Occipital lobe (tissue), 2 donors: ENCODE measurements around the gene TXNIP. TPM values are rescaled to one million over a fixed set of nuclear protein-coding genes. Genes with fewer than 3 reads are reported as not detected.
A peak's percentile ranks its signal among the peaks of the same experiment; 100 is the strongest.
"Not testable (repeated sequence)": the region's sequence is repeated elsewhere in the genome, so short reads cannot be mapped to it uniquely, and the experiment has no call there.

Experiments
- DNase-seq: peaks from one replicate; lab custom pipeline; 2025; lab: John Stamatoyannopoulos, UW
- total RNA-seq: library from RNA; depleted of rRNA; stranded (reverse); fragments of >200 nt; gene quantifications from one replicate; pipeline ENCODE4 v1.2.3, GENCODE V29; 2014

The TXNIP gene, protein sequence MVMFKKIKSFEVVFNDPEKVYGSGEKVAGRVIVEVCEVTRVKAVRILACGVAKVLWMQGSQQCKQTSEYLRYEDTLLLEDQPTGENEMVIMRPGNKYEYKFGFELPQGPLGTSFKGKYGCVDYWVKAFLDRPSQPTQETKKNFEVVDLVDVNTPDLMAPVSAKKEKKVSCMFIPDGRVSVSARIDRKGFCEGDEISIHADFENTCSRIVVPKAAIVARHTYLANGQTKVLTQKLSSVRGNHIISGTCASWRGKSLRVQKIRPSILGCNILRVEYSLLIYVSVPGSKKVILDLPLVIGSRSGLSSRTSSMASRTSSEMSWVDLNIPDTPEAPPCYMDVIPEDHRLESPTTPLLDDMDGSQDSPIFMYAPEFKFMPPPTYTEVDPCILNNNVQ
- total RNA-seq: 317 TPM

DNA sequence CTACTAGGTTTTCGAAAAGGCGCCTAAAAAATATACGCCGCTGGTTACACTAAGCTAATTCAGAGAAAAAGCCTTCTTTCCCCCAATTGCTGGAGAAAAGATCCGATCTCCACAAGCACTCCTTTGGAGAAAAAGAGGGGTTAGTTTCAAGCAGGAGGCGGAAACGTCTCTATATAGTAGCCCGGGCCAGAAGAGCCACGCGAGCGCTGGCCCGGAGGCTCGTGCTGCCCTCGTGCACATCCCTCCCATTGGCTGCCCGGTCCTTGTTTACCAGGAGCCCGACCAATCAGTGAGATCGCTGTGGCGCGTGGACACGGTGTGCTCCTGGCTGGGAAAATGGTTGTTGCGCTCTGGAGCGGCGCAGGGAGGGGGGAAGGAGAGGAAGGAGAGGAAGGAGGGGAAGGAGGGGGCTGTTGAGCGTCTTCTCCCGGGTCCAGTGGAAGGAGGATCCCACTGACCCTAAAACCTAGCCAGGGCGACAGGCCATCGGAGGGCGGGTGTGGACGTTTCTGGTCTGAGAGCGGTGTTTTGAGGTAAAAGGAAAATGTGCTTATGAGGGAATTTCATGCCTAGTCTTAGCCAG is at the start of gene TXNIP:
Gene TXNIP (minus strand): TSS at position 147 of the 583 bp plus-strand sequence. CDS start 313 bp downstream, outside the sequence.
- peak; percentile 99 for DNase-seq

DNA sequence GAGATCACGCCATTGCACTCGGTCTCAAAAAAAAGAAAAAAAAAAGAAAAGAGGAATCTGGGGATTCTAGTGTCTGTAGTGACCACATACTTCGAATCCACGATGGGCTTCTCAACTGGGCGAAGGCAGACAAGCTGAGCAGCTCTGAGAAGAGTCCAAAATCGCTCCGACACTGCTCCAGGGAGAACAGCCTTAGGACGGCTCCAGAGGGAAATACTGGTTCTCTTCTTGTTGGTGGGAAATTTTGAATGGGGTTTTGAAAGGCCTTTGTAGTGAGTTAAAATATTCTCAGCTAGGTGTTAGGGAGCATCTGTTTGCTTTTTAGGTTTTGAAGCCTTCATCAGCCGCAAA is 43.4 kb upstream of the TXNIP start:
- DNase-seq: no peak

DNA sequence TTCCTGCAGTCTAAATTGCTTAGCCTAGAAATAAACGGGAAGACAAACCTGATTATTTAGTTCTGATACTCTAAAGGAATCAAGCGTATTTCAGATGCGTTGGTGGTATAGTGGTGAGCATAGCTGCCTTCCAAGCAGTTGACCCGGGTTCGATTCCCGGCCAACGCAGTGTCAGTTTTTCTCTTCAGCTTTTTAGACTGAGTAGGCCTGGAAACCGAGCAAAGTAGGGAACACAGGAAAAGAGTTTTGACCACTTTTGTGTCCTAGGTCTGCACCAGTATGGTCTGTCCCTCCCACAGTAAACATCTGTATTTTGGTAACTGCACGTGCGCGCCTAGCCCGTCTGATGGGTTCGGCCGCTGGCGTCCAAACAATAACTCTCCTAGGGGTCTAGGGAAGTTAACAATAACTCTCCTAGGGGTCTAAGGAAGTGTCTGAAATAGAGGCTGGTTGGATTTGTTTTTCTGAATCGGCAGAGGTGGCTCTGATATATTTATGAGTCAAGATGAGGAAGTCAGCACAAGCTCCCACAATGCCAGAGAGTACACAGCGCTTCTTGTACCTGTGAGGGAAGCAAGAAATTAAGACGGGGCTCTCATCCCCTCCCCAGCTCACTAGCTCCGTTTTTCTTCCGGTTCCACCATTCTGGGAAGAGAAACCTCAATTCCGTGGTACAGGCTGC is 40.7 kb upstream of the TXNIP start:
- DNase-seq: peak; percentile 59

DNA sequence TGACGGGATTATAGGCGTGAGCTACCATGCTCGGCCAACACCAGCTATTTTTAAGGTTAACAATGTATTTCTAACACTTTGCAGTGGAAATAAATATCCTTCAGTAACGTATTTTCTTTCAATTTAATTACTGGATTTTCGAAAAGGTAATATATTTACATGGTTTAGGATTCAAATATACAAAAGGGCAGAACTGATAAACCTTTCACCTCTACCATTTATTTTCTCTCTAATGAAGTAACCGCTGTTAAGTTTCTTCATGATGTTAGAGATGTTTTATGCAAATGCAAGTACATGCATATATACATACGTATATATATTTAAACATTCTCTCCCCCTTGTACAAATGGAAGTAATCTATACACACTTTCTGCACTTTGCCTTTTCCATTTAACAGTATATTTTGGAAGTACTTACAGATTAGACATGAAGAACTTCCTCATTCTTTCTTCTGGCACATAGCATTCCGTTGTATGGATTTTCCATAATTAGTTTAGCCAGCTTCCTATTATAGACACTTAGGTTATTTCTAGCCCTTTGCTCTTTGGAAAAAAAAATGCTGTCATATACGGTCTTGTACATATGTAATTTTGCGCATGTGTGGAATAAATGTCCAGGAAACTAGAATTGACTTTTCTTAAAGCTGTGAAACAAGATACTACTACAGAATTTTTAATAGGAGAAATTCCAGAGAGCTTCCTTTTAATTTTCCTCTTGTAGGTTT is 40.0 kb upstream of the TXNIP start:
- DNase-seq: no peak

DNA sequence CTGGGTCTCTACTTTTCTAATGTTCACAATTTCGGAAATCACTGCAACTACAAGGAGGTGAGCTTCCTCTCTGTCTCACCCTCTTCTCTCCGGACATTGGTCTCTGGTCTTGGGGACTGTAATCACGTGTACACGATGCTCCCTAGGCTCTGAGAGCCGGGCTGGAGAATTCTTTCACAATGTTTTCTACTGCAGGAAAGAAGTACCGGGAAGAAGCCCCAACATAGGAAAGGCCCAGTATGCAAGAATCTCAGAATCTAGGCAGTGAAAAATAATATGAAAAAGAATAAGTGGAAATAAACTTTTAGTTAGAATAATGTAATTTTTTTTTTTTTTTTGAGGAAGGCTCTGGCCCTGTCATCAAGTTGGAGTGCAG is 38.7 kb upstream of the TXNIP start:
- DNase-seq: no peak

DNA sequence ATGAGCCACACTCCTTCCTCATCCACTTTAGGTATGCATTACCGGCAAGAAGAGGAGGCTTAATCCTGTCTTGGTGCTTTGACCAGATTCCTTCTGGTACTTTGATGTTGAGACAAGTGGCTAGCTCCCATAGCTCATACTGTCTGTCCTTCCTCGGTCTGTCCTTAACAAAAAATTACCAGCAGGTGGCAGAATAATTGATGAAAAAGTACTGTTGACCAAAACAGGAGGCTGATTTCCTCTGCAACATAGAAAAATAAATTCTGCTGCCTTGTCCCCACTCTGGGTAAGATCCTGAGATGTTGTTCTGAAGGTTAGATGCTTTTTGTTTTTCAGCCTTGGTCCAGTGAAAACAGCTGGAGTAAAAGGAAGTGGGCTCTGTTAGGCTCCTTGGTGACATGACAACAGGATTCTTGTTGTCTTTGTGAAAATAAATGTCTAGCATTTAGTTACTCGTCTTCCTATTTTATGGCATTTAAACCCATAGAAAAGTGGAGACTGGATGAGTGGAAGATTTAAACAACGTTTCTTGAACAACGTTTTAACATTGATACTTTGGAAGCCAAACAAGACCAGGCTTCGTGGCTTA is 36.3 kb upstream of the TXNIP start:
- no peak for DNase-seq

DNA sequence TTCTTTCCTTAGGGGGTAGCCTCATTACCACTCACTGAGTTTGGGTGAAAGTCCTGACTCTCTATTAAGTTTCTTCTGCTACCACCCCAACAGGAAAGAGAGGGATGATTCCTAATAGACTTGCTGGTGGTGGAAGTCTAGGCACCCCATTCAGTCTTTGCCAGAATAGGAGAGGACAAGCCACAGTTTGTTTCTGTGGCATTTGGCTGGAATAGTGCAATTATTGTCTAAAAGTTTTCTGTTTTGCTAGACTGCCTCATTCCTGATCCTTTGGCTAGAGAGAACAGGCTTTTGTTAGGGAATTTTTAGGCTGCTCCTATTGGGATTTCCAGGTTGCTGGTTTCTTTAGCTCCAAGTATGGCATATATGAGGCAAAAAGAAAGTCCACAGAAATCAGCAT is 35.1 kb upstream of the TXNIP start:
- DNase-seq: no peak

DNA sequence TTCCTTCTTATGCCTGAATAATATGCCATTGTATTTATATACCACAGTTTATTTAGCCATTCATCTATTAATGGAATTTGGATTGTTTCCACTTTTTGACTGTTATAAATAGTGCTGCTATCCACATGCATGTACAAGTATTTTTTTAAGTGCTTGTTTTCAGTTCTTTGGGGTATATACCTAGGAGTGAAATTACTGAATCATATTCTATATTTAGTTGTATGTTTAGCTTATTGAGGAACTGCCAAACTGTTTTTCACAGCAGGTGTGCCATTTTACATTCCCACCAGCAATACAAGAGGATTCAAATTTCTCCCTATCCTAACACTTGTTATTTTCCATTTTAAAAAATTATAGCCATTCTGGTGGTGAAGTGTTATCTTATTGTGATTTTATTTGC is 32.7 kb upstream of the TXNIP start:
- DNase-seq: no peak

DNA sequence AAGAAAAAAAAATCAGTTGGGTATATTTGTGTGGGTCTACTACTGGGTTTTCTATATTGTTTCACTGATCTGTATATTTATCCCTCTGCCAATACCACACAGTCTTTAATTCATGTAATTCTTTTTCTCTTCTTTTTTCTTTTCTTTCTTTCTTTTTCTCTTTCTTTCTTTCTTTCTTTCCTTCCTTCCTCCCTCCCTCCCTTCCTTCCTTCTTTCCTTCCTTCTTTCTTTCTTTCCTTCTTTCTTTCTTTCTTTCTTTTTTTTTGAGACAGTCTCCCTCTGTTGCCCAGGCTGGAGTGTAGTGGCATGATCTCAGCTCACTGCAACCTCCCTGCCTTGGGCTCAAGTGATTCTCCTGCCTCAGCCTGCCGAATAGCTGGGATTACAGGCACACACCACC is 30.3 kb upstream of the TXNIP start:
- not testable (repeated sequence) for DNase-seq

DNA sequence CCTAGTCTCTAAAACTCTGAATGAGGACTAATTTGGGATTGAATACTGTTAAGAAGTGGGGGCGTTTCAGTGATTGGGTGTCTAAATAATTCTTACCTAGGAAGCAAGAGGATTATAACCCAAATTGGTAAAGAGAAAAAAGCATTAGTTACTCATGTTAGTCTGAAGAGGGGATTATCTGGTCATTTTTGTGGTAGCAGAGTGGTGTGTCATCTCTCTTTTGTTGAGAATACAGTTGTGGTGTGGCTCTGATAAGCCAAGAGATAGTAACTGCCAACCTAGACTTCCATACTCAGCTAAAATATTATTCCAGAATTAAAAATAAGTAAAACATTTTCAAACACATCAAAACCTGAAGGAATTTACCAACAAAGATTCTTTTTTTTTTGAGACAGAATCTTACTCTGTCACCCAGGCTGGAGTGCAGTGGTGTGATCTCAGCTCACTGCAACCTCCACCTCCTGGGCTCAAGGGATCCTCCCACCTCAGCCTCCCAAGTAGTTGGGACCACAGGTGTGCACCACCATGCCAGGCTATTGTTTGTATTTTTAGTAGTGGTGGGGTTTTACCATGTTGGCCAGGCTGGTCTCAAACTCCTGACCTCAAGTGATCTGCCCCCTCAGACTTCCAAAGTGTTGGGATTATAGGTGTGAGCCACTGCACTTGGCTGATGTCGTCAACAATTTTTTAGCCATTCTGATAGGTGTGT is 29.6 kb upstream of the TXNIP start:
- DNase-seq: not testable (repeated sequence)

DNA sequence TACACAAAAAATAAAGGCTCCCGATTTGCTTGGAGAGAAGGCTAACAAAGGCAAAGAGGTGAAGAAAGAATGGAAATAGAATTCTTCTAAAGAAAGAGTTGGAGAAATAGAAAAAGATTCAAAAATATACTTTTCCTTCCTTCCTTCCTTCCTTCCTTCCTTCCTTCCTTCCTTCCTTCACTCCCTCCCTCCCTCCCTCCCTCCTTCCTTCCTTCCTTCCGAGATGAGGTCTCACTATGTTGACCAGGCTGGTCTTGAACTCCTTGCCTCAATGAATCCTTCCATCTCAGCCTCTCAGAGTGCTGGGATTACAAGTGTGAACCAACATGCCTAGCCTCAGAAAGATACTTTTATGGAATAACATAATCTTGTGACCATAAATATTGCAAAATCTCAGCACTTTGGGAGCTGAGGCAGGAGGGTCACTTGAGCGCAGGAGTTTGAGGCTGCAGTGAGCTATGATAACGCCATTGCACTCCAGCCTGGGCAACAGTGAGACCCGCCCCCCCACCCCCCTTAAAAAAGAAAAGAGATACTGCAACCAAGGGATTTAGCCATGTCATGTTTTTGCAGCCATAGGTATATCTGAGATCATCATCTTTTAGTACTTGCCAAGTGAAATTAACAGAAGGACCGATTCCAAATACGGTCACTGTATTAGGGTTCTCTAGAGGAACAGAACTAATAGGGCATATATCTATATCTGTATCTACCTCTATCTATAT is 26.2 kb upstream of the TXNIP start:
- DNase-seq: no peak

DNA sequence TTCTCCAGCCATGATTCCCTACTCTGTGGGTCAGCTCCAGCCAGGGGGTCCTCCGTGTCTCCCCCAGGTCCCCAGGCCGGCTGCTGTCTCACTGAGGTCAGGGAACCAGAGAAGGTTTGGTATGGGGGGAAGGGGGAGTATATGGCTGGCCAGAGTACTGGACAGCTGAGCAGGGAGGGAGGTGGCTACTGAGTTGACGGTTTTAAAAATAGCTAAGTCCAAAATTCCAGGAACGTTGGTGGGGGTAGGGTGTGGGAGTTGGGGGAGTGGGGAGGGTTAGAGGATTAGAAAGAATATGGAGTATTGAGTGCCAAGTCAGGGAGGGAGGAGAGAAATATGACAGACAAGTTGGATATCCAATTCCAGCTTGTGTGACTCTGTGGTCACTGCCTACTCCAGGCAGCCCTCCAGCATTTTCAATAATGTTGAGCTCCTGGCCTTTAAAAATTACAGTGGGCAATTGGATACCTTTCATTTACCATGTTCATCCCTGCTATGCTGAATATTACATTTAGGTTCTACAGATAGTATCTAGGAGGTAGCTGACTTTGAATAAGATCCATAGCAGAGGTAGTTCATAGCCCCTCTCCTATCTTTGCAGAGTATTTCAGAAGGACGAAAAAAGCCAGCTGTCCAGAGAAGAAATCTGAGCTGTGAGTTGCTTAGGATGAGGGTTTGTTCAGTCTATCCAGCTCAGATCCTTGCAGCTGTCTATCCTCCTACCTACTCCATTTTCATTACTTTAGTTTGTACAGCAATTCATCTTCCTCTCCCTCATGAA is 25.4 kb upstream of the TXNIP start, which contains the start of gene HJV:
Gene HJV (minus strand): TSS at position 114 of the 781 bp plus-strand sequence. CDS start 1,504 bp downstream, outside the sequence.
- no peak for DNase-seq

DNA sequence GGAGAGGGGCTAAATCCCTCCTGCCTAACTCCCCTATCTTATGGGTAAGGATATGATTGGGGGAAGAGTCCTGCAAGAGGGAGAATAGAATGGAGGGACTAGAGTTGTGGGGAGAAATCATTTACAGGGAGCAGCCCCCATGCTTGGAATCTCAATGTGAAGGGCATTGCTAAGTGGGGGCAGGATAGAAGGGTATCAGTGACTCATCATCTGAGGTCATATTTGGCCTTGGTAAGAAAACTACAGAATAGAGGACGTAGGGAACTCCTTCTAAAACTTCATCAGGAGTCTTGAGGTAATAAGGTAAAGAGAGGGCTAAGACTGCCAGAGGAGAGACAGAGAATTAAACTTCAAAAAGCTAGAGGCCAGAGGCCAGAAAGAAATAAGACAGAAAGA is 24.7 kb upstream of the TXNIP start:
- DNase-seq: no peak

DNA sequence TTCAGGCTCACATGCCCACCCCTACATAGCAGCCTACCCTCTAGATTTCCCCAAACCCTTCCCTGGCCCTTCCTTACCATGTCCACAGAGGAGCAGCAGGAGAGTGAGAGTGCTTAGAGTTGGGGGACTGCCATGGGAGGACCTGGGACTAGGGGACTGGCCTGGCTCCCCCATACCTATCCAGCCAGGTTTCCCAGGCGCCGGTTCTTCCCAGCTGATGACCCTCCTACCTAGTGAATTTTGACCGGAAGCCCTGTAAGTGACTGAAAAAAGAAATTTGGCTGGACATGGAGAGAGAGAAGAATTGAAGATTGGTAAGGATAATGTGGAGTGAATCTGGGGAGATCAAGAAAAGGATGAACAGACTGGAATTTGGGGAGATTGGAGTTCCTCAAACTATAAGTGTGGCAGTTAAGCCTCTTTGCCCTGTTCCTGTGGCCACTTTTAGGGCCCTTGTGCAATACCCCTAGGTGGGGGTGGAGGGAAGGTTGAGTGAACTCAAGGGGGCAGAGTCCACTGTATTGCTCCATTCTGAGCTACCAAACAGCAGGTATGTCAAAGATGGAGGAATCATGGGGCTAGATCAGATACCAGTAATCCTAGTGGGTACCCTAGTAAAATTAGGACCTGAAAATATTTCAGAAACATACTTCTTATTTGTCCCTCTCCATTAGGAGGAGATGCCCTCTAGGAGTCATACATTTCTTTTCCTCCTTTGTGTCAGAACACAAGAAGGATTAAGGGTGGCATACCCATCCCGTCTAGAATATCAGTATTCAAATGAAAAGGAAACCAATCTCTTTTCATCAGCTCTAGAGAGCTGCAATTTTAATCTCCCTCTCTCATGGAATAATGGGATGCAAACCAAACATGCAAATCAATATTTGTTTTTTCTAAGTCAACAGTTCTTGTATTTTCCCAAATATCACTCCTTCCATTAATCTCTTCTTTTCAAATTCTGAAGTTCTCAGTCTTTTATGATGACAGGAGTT is 24.0 kb upstream of the TXNIP start:
- no peak for DNase-seq

DNA sequence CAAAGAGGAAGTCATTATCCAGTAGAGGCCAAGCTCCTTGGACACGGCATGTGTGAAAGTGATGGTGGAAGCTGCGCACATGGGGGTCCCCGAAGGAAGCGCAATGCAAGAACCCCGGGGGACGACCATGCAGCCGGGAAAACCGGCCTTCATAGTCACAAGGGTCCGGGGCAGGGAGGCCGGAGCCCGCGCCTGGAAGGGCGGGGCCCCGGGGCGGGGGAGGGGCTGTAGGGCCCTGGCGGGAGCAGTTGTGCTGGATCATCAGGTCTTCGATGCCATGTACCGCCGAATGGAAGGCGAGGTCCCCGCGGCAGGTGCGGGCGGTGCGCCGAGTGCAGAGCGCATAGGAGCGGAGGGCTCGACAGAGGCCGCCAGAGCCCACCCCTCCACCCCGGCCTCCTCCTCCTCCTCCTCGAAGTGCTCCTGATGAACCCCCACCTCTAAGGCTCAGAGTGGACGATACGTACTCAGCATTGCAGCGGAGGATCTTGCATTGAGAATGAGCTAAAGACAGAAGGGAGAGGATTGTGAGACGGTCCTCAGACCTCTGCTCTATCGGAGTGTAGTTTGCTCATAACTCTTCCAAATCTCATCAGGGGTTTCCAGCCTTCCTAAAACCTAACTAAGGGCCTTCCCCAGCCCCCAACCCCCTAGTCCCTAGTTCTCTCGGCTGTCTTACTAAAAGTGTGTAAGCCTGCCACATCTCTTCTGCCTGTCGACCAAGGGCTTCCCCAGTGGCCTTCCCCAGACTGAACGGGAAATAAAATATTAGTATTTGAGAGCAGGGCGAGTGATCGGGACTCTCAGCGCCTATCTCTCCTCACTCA is 23.1 kb upstream of the TXNIP start:
- no peak for DNase-seq

DNA sequence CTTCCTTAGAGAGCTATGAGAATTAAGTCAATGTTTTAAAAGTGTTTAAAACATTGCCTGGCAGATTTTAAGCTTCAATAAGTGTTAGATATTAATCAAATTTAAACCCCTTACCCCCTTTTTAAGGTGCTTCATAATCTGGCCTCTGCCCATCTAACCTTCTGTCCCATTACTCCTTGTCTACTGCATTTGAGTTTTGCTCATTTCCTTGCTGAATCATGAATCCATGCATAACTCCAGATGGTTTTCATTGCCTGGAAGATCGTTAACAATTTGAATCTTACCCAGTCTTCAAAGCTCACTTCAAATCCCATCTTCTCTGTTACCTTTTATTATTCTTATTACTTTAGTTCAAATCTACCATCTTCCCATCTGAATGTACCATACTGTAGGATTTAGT is 20.5 kb upstream of the TXNIP start:
- no peak for DNase-seq

DNA sequence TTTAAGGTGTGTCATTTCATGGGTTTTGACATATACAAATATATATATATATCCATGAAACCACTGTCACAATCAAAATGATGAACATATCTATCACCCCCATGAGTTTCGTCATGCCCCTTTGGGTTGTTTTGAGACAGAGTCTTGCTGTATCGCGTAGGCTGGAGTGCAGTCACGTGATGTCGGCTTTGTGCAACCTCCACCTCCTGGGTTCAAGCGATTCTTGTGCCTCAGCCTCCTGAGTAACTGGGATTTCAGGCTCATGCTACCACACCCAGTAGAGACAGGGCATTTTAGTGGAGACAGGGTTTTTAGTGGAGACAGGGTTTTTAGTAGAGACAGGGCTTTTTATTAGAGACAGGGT is 17.2 kb upstream of the TXNIP start:
- DNase-seq: no peak
